Erythroblast (primary cell): ENCODE measurements around the gene TM2D1.
"Not testable (repeated sequence)": the region's sequence is repeated elsewhere in the genome, so short reads cannot be mapped to it uniquely, and the experiment has no call there.

Experiments
- GATA1 ChIP-seq: IDR thresholded peaks from 2 replicates; pipeline ENCODE4 v1.6.1; 2011; ENCODE audit warnings: low read depth, mild to moderate bottlenecking, control low read depth, low read length, moderate library complexity
- POLR2A ChIP-seq: IDR thresholded peaks from 2 replicates; pipeline ENCODE4 v1.6.1; 2011; ENCODE audit warnings: mild to moderate bottlenecking, low read length

- TF ChIP-seq POLR2A, GATA1: not testable (repeated sequence)
Measured at GRCh38 chr1:61718996-61719663, 5.8 kb downstream of the TM2D1 start.
